Activated CD8-positive, alpha-beta T cell treated with anti-CD3 and anti-CD28 coated beads for 36 hours (primary cell): ENCODE data around the gene AGPAT3. TPM values are rescaled to one million over a fixed set of nuclear protein-coding genes. Genes with fewer than 3 reads are reported as not detected.

ENCODE experiments used
- ATAC-seq: fragments of 200-7000 bp; cut with Tn5 transposase; one replicate; pipeline ENCODE4 v1.10.0; 2021; ENCODE audit warnings: mild to moderate bottlenecking, moderate library complexity
- CTCF ChIA-PET: fragments of 350-600 bp; sonication (Branson Sonifier 250); formaldehyde crosslinking; loops from one replicate; lab custom pipeline; 2021; ENCODE audit warnings: antibody characterized with exemption; lab: Charles Lee
- POLR2A ChIA-PET: fragments of 350-600 bp; sonication (Branson Sonifier 250); formaldehyde crosslinking; loops from one replicate; lab custom pipeline; 2021; ENCODE audit warnings: antibody characterized with exemption; lab: Charles Lee
- DNase-seq: peaks from one replicate; pipeline ENCODE4 v3.0.0-alpha.2; 2020
- H3K27ac Mint-ChIP-seq: one replicate; pipeline ENCODE4 v1.8.0; 2021; ENCODE audit warnings: mild to moderate bottlenecking, mixed read lengths
- H3K27me3 Mint-ChIP-seq: one replicate; pipeline ENCODE4 v1.8.0; 2021; ENCODE audit warnings: mixed read lengths
- H3K36me3 Mint-ChIP-seq: one replicate; pipeline ENCODE4 v1.8.0; 2021; ENCODE audit warnings: low read depth, mixed read lengths
- H3K4me1 Mint-ChIP-seq: one replicate; pipeline ENCODE4 v1.8.0; 2021; ENCODE audit warnings: low read depth, mixed read lengths
- H3K4me3 Mint-ChIP-seq: one replicate; pipeline ENCODE4 v1.8.0; 2021; ENCODE audit warnings: mild to moderate bottlenecking, moderate library complexity, mixed read lengths
- H3K9me3 Mint-ChIP-seq: one replicate; pipeline ENCODE4 v1.8.0; 2021; ENCODE audit warnings: mixed read lengths
- intact Hi-C: fragments of 100-400 bp; cut with micrococcal nuclease; formaldehyde crosslinking; loops from one replicate; pipeline ENCODE4 v1.10.0; 2022
- total RNA-seq, 2 experiments: library from RNA; stranded (reverse); gene quantifications; one replicate each; pipeline ENCODE4 v1.2.3, GENCODE V29; 2021
- TF ChIP-seq, protein P1 (sequence below): fragments of 200-600 bp; IDR thresholded peaks from one replicate; pipeline ENCODE4 v1.8.0; 2022; ENCODE audit warnings: antibody characterized with exemption, mild to moderate bottlenecking

The AGPAT3 gene
- total RNA-seq, 2 experiments from 2014 or later, result 59.3 to 62.2 TPM

GRCh38 chr21:44024887-44025353, 159.9 kb downstream of the AGPAT3 start:
- Mint-ChIP-seq H3K9me3 (no peaks in the 10 kb centered on the region), H3K4me1 (peaks cover 83% of the 10 kb centered on the region)

GRCh38 chr21:44027607-44028286, 162.7 kb downstream of the AGPAT3 start:
- Mint-ChIP-seq H3K36me3 (peaks cover 32% of the 10 kb centered on the region), H3K27me3 (no peaks in the 10 kb centered on the region), H3K9me3 (no peaks in the 10 kb centered on the region), H3K4me3 (no peak overlapping the region), H3K27ac (no peak overlapping the region), H3K4me1 (peaks cover 76% of the 10 kb centered on the region)
- POLR2A ChIA-PET, result interaction anchor here (0.9 to 1.2 kb wide), 3 partner anchors 10 to 38 kb away, joined by 3 read pairs; no protein-coding TSS in a partner anchor
- DNase-seq (no peak), ATAC-seq (no peak)
- intact Hi-C loops, result no loop called here
- TF ChIP-seq, protein P1, sequence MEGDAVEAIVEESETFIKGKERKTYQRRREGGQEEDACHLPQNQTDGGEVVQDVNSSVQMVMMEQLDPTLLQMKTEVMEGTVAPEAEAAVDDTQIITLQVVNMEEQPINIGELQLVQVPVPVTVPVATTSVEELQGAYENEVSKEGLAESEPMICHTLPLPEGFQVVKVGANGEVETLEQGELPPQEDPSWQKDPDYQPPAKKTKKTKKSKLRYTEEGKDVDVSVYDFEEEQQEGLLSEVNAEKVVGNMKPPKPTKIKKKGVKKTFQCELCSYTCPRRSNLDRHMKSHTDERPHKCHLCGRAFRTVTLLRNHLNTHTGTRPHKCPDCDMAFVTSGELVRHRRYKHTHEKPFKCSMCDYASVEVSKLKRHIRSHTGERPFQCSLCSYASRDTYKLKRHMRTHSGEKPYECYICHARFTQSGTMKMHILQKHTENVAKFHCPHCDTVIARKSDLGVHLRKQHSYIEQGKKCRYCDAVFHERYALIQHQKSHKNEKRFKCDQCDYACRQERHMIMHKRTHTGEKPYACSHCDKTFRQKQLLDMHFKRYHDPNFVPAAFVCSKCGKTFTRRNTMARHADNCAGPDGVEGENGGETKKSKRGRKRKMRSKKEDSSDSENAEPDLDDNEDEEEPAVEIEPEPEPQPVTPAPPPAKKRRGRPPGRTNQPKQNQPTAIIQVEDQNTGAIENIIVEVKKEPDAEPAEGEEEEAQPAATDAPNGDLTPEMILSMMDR, result no peak
- CTCF ChIA-PET, result no interaction called here

More at GRCh38 chr21:44024887-44025353, 159.9 kb downstream of the AGPAT3 start:
- intact Hi-C loops, result no loop called here
- Mint-ChIP-seq H3K4me3 (no peak overlapping the region), H3K27ac (peak overlapping the region; percentile 86), H3K36me3 (peaks cover 27% of the 10 kb centered on the region), H3K27me3 (no peaks in the 10 kb centered on the region)
- TF ChIP-seq, protein P1, result no peak
- ChIA-PET POLR2A (interaction anchor here (1.4 kb wide), 1 partner anchor 13 kb away, joined by 4 read pairs; no protein-coding TSS in a partner anchor), CTCF (no interaction called here)
- ATAC-seq (no peak), DNase-seq (no peak)

- Mint-ChIP-seq H3K36me3 (peaks cover 32% of the 10 kb centered on the region), H3K4me3 (no peak overlapping the region), H3K9me3 (no peaks in the 10 kb centered on the region), H3K27me3 (no peaks in the 10 kb centered on the region), H3K27ac (no peak overlapping the region), H3K4me1 (peaks cover 73% of the 10 kb centered on the region)
- DNase-seq (no peak), ATAC-seq (no peak)
- TF ChIP-seq, protein P1, result no peak
- POLR2A ChIA-PET, result interaction anchor here (0.9 to 1.1 kb wide), 2 partner anchors 23 to 37 kb away, joined by 3 read pairs; no protein-coding TSS in a partner anchor
- intact Hi-C loops, result no loop called here
- CTCF ChIA-PET, result no interaction called here
These were observed 163.2 kb downstream of the AGPAT3 start for GRCh38 chr21:44028287-44028659.

- POLR2A ChIA-PET, result no interaction called here
- Mint-ChIP-seq H3K4me1 (peaks cover 61% of the 10 kb centered on the region), H3K9me3 (no peaks in the 10 kb centered on the region), H3K36me3 (peaks cover 33% of the 10 kb centered on the region), H3K4me3 (no peak overlapping the region), H3K27me3 (no peaks in the 10 kb centered on the region), H3K27ac (no peak overlapping the region)
- DNase-seq (no peak), ATAC-seq (no peak)
- CTCF ChIA-PET, result interaction anchor here (1.1 kb wide), 2 partner anchors 54 to 94 kb away, joined by 3 to 4 read pairs; no protein-coding TSS in a partner anchor
- TF ChIP-seq, protein P1, result no peak
- intact Hi-C loops, result no loop called here
These were observed 164.6 kb downstream of the AGPAT3 start for GRCh38 chr21:44029460-44030087.

DNA sequence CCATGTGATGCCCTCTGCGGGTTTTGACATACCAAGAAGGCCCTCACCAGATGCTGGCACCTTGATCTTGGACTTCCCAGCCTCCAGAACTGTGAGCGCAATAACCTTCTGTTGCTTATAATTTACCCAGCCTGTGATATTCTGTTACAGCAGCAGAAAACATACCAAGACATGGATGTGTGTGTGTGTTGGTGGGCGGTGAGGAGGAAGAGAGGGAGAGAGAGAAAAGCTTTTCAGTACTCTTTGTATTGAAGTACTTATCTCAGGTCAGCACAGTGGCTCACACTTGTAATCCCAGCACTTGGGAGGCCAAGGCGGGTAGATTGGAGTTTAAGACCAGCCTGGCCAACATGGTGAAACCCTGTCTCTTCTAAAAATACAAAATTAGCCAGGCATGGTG, 170.2 kb downstream of the AGPAT3 start:
- ChIA-PET POLR2A (interaction anchor here (1.1 kb wide), 1 partner anchor 11 kb away, joined by 3 read pairs; no protein-coding TSS in a partner anchor), CTCF (no interaction called here)
- Mint-ChIP-seq H3K27me3 (no peaks in the 10 kb centered on the region), H3K27ac (peak overlapping the region; percentile 28), H3K4me1 (peaks cover 11% of the 10 kb centered on the region), H3K4me3 (no peak overlapping the region), H3K36me3 (peaks cover 48% of the 10 kb centered on the region), H3K9me3 (no peaks in the 10 kb centered on the region)
- intact Hi-C loops, result no loop called here
- ATAC-seq, result no peak
- no peak for DNase-seq
- TF ChIP-seq, protein P1, result no peak
